ENCODE measurements around the gene GSC2.

The GSC2 gene

GRCh38 chr22:19152942-19153883 is 3.1 kb upstream of the GSC2 start:
- no peak for DNase-seq (ENCODE audit: low spot score)

GRCh38 chr22:19151329-19152191 is 1.5 kb upstream of the GSC2 start:
- DNase-seq (ENCODE audit: low spot score), result no peak

- DNase-seq (ENCODE audit: low spot score), result no peak
These were observed 613 bp upstream of the GSC2 start for GRCh38 chr22:19150482-19151328.

- no peak for DNase-seq (ENCODE audit: low spot score)
These were observed 827 bp downstream of the GSC2 start for GRCh38 chr22:19149047-19149883.

GRCh38 chr22:19148417-19149046 is 1.6 kb downstream of the GSC2 start:
- DNase-seq (ENCODE audit: low spot score), result no peak

- DNase-seq (ENCODE audit: low spot score), result no peak
These were observed 2.8 kb downstream of the GSC2 start for GRCh38 chr22:19147195-19147780.

- DNase-seq (ENCODE audit: low spot score), result no peak
These were observed 3.7 kb downstream of the GSC2 start for GRCh38 chr22:19146215-19146968.

- DNase-seq (ENCODE audit: low spot score), result peak; percentile 54
These were observed 6.1 kb downstream of the GSC2 start for GRCh38 chr22:19143967-19144400.

- DNase-seq (ENCODE audit: low spot score), result no peak
These were observed 6.9 kb downstream of the GSC2 start for GRCh38 chr22:19143212-19143611.

- DNase-seq (ENCODE audit: low spot score), result no peak
These were observed 7.7 kb downstream of the GSC2 start for GRCh38 chr22:19142394-19142793.

- no peak for DNase-seq (ENCODE audit: low spot score)
These were observed 10.1 kb downstream of the GSC2 start for GRCh38 chr22:19139974-19140373.

GRCh38 chr22:19139001-19139356 is 11.1 kb downstream of the GSC2 start:
- no peak for DNase-seq (ENCODE audit: low spot score)

- no peak for DNase-seq (ENCODE audit: low spot score)
These were observed 11.7 kb downstream of the GSC2 start for GRCh38 chr22:19138217-19139000.

- DNase-seq (ENCODE audit: low spot score), result no peak
These were observed 12.5 kb downstream of the GSC2 start for GRCh38 chr22:19137384-19138216.

- DNase-seq (ENCODE audit: low spot score), result no peak
These were observed 13.2 kb downstream of the GSC2 start for GRCh38 chr22:19136915-19137314.

GRCh38 chr22:19134874-19135273 is 15.2 kb downstream of the GSC2 start:
- no peak for DNase-seq (ENCODE audit: low spot score)

- no peak for DNase-seq (ENCODE audit: low spot score)
These were observed 15.8 kb downstream of the GSC2 start for GRCh38 chr22:19134176-19134831.
